Measurements from ENCODE around the gene OR2C3.

- no peak for TF ChIP-seq CTCF (IDR thresholded peaks at IDR 0.05; ENCODE audit: control extremely low read depth in 1 of 3, insufficient read depth in 1 of 3, low read depth in 1 of 3, low read length in 3 of 3)
- no peak for TF ChIP-seq CREB1 (IDR thresholded peaks at IDR 0.05)
- no peak for TF ChIP-seq JUND (IDR thresholded peaks at IDR 0.05; ENCODE audit: low read length)
- no peak for TF ChIP-seq YY1 (IDR thresholded peaks at IDR 0.05; ENCODE audit: low read depth, low read length)
Measured at GRCh38 chr1:247542811-247543210, 6.6 kb upstream of the OR2C3 start.

Data from H1 (cell line).